ENCODE data around the gene ZNF613. TPM values are rescaled to one million over a fixed set of nuclear protein-coding genes. Genes with fewer than 3 reads are reported as not detected.

ZNF613 gene
- total RNA-seq, 2 donors from 2014 or later, result 15.4 to 17.0 TPM

DNA sequence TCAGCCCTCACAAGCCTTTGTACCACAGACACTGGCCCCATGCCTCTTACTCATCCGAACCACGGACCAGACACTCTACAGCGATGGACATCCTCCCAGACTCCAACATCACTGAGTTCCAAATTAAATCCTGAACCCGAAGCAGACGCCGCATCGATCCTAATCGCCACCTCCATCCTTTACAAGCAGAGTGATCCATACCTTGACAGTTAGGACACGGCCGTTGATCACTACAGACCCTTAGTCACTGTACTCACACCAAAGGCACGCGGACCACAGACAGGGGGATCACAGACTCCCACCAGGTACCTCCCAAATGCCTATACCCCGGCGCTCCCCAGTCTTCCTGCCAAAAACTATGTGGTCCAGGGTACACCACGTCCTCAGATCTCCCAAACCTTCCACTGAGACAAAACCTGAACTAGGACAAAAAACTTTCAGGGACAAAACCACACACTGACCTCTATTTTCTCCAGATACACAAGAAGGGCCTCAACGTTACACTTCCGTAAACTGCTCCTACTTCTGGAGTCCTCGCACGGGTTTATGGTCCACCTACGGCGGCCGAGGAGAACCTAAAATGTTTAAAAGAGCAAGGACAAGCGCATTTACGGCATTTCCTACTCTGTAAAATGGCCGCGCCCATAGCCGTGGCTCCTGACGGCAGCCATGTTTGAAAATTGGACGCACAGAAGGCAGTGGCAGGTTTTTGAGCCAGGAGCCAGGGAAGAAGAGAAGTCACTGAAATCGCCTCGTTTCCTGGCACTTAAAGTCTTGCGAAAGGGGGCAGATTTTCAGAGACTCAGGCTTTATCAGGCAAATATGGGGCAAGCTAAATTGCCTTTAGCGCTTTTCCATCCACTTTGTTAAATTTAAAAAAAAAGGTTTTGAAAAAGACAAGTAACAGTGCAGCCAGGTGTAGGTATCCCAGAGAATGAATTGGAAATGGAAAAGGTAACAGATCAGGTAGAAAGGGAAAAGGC lies 59.3 kb downstream of the ZNF613 start, which contains the start of gene ZNF350:
ZNF350 (minus strand) TSS at position 532 of the 983 bp plus-strand sequence. CDS start 12,480 bp downstream, outside the sequence.
- Histone ChIP-seq H3K4me1 (replicated peaks) (no peaks in the 10 kb centered on the region), H3K4me3 (peak within 1 kb of the TSS; percentile 86 to 89), H3K27ac (peak within 1 kb of the TSS; percentile 83 to 88), H3K9me3 (no peaks in the 10 kb centered on the region), H3K36me3 (no peaks in the 10 kb centered on the region), H3K27me3 (replicated peaks; ENCODE audit: insufficient read depth) (no peaks in the 10 kb centered on the region)
- TF ChIP-seq POLR2A (IDR thresholded peaks at IDR 0.05), result no peak
- peak; percentile 100 for TF ChIP-seq POLR2AphosphoS5 (IDR thresholded peaks at IDR 0.05)
- TF ChIP-seq, protein P1, sequence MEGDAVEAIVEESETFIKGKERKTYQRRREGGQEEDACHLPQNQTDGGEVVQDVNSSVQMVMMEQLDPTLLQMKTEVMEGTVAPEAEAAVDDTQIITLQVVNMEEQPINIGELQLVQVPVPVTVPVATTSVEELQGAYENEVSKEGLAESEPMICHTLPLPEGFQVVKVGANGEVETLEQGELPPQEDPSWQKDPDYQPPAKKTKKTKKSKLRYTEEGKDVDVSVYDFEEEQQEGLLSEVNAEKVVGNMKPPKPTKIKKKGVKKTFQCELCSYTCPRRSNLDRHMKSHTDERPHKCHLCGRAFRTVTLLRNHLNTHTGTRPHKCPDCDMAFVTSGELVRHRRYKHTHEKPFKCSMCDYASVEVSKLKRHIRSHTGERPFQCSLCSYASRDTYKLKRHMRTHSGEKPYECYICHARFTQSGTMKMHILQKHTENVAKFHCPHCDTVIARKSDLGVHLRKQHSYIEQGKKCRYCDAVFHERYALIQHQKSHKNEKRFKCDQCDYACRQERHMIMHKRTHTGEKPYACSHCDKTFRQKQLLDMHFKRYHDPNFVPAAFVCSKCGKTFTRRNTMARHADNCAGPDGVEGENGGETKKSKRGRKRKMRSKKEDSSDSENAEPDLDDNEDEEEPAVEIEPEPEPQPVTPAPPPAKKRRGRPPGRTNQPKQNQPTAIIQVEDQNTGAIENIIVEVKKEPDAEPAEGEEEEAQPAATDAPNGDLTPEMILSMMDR (IDR thresholded peaks at IDR 0.05), result peak in 1 of 4 experiments; percentile 7
- peak; percentile 98 for DNase-seq (ENCODE audit: low spot score)
- WGBS, result 2% methylated on average over 33 of the region's 33 CpGs
- intact Hi-C loops (cut with DNase I), result loop anchor here (5.0 kb wide), 1 partner anchor 59 kb away; the partner anchor contains the start of gene ZNF613

- H3K4me3 ChIP-seq, result no peak overlapping the region
- no peak for DNase-seq (ENCODE audit: low spot score)
- H3K9me3 ChIP-seq, result peaks cover 10% of the 10 kb centered on the region
- 97% methylated on average over 10 of the region's 10 CpGs for WGBS
- intact Hi-C loops (cut with DNase I), result no loop called here
- H3K27ac ChIP-seq, result no peak overlapping the region
- TF ChIP-seq POLR2AphosphoS5 (IDR thresholded peaks at IDR 0.05), result no peak
- TF ChIP-seq, protein P1 (IDR thresholded peaks at IDR 0.05), result no peak
- TF ChIP-seq POLR2A (IDR thresholded peaks at IDR 0.05), result no peak
- peaks cover 12 to 32% of the 10 kb centered on the region in 2 donors for H3K36me3 ChIP-seq
- no peaks in the 10 kb centered on the region for H3K27me3 ChIP-seq (replicated peaks; ENCODE audit: insufficient read depth)
- H3K4me1 ChIP-seq (replicated peaks), result no peaks in the 10 kb centered on the region
Observed at GRCh38 chr19:51993422-51993821, 66.2 kb downstream of the ZNF613 start.

DNA sequence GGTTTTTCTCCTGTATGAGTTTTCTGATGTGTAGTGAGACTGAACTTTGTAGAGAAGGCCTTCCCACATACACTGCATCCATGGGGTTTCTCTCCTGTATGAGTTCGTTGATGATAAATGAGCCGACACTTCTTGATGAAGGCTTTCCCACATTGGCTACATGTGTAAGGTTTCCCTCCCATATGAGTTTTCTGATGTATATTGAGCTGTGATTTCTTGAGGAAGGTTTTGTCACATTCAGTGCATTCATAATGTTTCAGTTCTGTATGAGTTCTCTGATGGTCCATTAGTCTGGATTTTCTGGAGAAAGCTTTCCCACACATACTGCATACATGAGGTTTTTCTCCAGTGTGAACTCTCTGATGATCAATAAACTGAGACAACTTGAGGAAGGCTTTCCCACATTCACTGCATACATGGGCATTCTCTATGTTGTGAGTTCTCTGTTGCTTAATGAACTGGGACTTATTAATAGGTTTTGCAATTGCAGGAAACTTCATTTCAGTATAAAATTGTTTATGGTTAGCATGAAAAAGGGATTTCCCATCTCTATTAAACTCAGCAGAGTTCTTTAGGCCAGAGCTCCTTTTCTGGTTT lies 66.9 kb downstream of the ZNF613 start:
- DNase-seq (ENCODE audit: low spot score), result no peak
- TF ChIP-seq, protein P1 (IDR thresholded peaks at IDR 0.05), result no peak
- TF ChIP-seq POLR2AphosphoS5 (IDR thresholded peaks at IDR 0.05) (no peak), POLR2A (IDR thresholded peaks at IDR 0.05) (no peak)
- Histone ChIP-seq H3K4me3 (no peak overlapping the region), H3K27ac (no peak overlapping the region), H3K9me3 (peaks cover 10% of the 10 kb centered on the region), H3K4me1 (replicated peaks) (no peaks in the 10 kb centered on the region), H3K36me3 (peaks cover 19 to 38% of the 10 kb centered on the region in 2 donors), H3K27me3 (replicated peaks; ENCODE audit: insufficient read depth) (no peaks in the 10 kb centered on the region)
- intact Hi-C loops (cut with DNase I), result no loop called here
- 100% methylated on average over 2 of the region's 2 CpGs for WGBS

Other genes starting within 250 kb of the ZNF613 start
- 10 to 100 TPM; 24.6 to 47.7 TPM for gene SPACA6, start 234.1 kb upstream of the ZNF613 start, total RNA-seq
- 1 to 10 TPM in 1 of 2 donors, not detected in 1; 1.9 TPM for gene HAS1, start 203.5 kb upstream of the ZNF613 start, total RNA-seq
- 1 to 10 TPM in 1 of 2 donors, under 1 TPM in 1; 0.77 to 5.6 TPM for gene FPR1, start 175.6 kb upstream of the ZNF613 start, total RNA-seq
- gene FPR2, start 166.3 kb upstream of the ZNF613 start, total RNA-seq, result under 1 TPM in 1 of 2 donors, not detected in 1; 0.97 TPM
- 1 to 10 TPM; 1.0 to 4.8 TPM for gene FPR3, start 132.3 kb upstream of the ZNF613 start, total RNA-seq
- 10 to 100 TPM; 23.8 to 78.2 TPM for gene ZNF577, start 39.5 kb upstream of the ZNF613 start, total RNA-seq
- gene ZNF649, start 22.5 kb upstream of the ZNF613 start, total RNA-seq, result 10 to 100 TPM; 26.5 to 33.5 TPM
- gene ZNF350, start 59.4 kb downstream of the ZNF613 start, total RNA-seq, result 10 to 100 TPM; 31.3 to 34.6 TPM
- gene ZNF615, start 80.7 kb downstream of the ZNF613 start, total RNA-seq, result 10 to 100 TPM; 29.4 to 35.8 TPM
- 10 to 100 TPM; 12.7 to 15.4 TPM for gene ZNF614, start 100.9 kb downstream of the ZNF613 start, total RNA-seq
- gene ZNF432, start 121.4 kb downstream of the ZNF613 start, total RNA-seq, result 10 to 100 TPM in 1 of 2 donors, 1 to 10 TPM in 1; 9.3 to 38.6 TPM
- gene ZNF841, start 168.3 kb downstream of the ZNF613 start, total RNA-seq, result 10 to 100 TPM; 24.6 to 34.3 TPM
- gene ZNF616, start 212.5 kb downstream of the ZNF613 start, total RNA-seq, result 10 to 100 TPM in 1 of 2 donors, 1 to 10 TPM in 1; 9.1 to 13.7 TPM
- 10 to 100 TPM; 14.1 to 19.9 TPM for gene ZNF836, start 244.1 kb downstream of the ZNF613 start, total RNA-seq